Cardiac septum (tissue), 1 donor: ENCODE data around the gene RRBP1. TPM values are rescaled to one million over a fixed set of nuclear protein-coding genes. Genes with fewer than 3 reads are reported as not detected.

Experiments
- DNase-seq: peaks from one replicate; pipeline ENCODE4 v3.0.0-alpha.2; 2020; ENCODE audit warnings: low spot score
- intact Hi-C: fragments of 100-400 bp; cut with DNase I; formaldehyde crosslinking; loops from one replicate; pipeline ENCODE4 v1.14.0; 2022
- total RNA-seq: library from RNA; stranded (reverse); fragmentation: NEBNext Ultra II Directional; extraction: Animal tissue kit (Norgen Biotek cat#: 25700); gene quantifications from one replicate; pipeline ENCODE4 v1.2.1, GENCODE V29; 2021
- donor health status: DM: no; HTN: no; CAD: no.

The RRBP1 gene
- total RNA-seq, 1 donor from 2014 or later = 46.7 TPM

DNA sequence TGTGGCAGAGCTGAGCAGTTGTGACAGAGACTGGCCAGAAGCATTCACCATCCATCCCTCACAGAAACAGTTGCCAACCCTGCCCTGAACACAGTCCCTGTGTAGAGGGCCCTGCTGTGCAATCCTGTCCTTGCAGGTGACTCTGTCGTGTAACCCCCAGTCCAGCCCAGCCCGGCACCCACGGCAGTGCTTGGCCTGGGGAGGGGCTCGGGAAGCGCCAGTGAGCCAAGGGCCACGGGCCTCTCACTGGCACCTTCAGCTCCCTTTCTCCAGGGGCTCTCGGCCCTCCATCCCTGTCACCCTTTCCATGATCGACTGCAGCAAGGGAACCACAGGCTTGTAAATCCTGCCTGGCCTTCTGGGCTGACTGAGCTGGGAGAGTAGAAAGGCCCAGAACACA, 53.0 kb downstream of the RRBP1 start:
- intact Hi-C loops = no loop called here
- DNase-seq = no peak

GRCh38 chr20:17628101-17628841, 53.8 kb downstream of the RRBP1 start:
- intact Hi-C loops = no loop called here
- no peak for DNase-seq

- intact Hi-C loops = no loop called here
- DNase-seq = no peak
Measured at GRCh38 chr20:17627101-17627955, 54.7 kb downstream of the RRBP1 start.

DNA sequence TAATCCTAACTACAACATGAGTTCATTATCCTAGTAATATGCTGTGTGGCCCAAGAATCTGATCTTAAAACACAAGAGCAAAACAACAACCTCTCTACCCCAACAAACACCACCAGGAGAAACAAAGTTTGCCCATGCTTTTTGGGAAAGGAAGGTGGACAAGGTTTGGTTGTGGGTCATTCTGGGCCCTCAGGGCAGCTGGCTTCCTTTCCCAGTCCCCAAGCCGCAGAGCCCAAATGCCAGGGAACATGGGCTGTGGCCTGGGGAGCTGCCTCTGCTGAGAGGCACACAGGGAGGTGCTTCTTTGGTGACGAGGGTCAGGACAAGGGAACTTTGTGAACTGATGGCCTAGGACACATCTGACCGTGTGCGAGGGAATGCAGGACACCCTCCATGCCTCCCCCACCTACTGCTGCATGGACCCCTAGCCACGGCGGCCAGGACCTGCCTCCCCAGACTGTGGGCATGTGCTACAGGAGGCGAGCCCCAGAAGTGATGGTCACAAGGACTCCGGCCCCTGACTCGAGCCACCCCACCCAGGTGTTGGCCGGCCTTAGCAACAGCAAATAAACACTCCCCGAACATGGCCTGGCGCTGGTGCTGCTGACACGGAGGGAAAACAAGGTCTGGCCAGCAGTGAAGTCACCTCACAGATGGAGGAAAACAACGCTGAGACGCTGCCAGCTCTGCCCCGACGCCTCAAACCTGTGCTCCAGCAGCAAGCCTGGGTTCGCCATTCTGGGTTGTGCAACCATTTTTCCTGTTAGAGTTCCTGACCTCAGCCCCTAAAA, 55.6 kb downstream of the RRBP1 start:
- intact Hi-C loops = no loop called here
- no peak for DNase-seq

GRCh38 chr20:17625246-17626051, 56.6 kb downstream of the RRBP1 start:
- DNase-seq = peak; percentile 64
- intact Hi-C loops = no loop called here

- peak; percentile 67 for DNase-seq
- intact Hi-C loops = no loop called here
Measured at GRCh38 chr20:17624551-17625245, 57.3 kb downstream of the RRBP1 start.

- intact Hi-C loops = no loop called here
- peak; percentile 39 for DNase-seq
Measured at GRCh38 chr20:17624070-17624469, 58.0 kb downstream of the RRBP1 start.

DNA sequence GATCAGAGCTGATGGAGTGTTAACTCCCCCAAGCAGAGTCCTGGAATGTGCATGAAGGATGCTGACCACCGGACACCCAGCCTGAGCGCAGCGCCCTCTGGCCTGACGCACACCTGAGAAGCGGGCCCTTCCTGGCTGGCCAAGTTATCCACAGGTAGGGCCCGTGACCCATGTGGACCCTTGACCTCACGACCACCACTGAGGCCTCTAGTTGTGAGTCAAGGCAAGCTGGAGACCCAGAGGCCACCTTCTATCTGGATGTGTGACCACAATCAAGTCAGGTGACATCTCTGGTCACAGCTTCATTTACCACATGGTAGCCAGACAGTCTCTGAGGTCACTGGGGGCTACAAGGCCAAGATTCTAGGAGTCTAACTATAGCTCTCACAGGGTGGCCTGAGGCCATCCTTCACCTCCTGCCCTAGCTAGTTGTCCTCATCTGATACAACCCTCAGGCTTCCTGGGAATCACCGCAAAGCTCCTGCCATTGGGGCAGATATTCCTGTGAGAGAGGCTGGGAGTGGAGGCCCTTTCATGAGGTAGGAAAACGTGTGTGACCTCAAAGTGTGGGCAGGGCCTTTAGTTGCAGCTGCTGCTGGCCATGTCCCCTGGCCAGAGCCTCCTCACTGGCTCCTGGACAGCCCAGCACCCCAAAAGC, 59.1 kb downstream of the RRBP1 start:
- intact Hi-C loops = no loop called here
- DNase-seq = peak; percentile 49

GRCh38 chr20:17622086-17622850, 59.8 kb downstream of the RRBP1 start:
- intact Hi-C loops = no loop called here
- peak; percentile 64 for DNase-seq

GRCh38 chr20:17621229-17621968, 60.6 kb downstream of the RRBP1 start:
- peak; percentile 68 for DNase-seq
- intact Hi-C loops = no loop called here

- intact Hi-C loops = no loop called here
- DNase-seq = peak; percentile 72
Measured at GRCh38 chr20:17620371-17621228, 61.4 kb downstream of the RRBP1 start.

DNA sequence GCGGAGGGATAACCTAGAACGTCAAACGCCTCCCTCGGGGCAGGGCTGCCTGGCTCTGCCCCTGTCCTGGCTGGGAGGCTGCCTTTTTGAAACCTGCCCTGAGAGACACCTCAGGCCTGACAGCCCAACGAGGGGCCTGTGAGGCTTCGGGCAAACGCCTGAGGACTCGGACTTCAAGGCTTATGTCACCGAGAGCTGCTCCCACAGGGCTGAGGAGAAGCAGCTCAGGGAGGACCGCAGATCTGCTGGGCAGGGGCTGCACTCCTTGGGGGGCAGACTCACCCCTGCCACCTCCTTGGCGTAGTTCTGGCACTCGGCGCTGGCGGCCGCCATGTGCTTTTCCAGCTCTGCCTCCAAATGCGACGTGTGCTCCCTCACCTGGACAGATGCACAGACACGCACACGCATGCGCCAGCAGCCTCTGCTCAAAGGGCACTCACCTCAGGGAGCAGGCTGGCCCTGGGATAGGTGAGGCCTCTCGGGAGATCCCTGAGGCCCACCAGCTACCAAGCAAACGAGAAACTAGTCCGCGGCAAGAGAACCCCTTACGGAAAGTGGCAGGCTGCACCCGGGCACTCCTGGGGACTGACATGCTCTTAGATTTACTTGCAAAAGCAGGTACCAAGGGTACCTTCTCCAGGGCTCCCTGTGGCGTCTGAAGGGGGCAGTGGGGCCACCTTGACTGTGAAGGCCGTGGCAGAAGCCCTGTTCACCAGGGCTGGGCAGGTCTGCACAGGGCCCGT, 62.5 kb downstream of the RRBP1 start:
- peak; percentile 74 for DNase-seq
- intact Hi-C loops = no loop called here

GRCh38 chr20:17618673-17619013, 63.4 kb downstream of the RRBP1 start:
- DNase-seq = no peak
- intact Hi-C loops = loop anchor here (1.0 kb wide), 1 partner anchor 81 kb away; no protein-coding TSS in a partner anchor

DNA sequence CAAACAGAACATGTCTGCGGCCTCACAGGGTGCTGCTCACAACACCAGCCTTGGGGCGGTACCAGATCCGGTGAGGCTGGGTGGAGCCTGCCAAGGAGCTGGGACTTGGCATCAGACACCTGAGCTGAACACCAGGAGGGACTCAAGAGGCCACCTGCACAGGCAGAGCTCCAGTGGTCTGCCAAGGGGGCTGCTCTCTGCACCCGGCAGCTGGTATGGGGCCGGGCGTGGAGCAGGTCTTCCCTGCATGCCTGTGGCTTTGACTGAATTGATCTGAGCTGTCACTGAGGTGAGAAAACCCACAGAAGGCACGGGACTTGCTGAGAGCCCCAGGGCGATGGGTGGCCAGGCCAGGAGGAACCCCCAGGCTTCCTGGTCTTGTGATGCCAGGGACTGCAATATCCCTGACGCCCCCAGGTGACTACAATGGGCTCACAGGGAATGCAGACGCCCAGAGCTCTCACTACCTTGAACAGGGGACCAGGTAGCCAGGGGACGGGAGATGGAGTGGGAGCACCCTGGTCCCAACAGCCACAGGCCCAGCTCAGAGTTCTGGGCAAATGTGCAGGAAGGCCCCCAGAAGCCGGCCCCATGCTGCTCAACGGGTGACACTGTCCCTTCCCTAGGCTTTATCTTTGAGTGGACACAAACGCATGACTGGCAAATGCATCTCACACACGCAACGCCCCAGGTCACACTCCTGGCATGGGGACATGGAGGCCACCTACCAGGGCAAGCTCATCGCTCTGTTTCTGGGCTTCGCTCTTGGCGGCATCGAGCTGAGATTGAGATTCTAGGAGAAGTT, 64.0 kb downstream of the RRBP1 start:
- intact Hi-C loops = loop anchor here (1.0 kb wide), 1 partner anchor 81 kb away; no protein-coding TSS in a partner anchor

More for the DNA sequence above, 64.0 kb downstream of the RRBP1 start:
- peak; percentile 73 for DNase-seq
